Putamen (tissue), 1 donor: ENCODE results near the gene THPO.

ENCODE experiments used
- DNase-seq: peaks from one replicate; pipeline ENCODE4 v3.0.0-alpha.2; 2016; ENCODE audit warnings: low spot score

Gene THPO

GRCh38 chr3:184362668-184363546 lies 15.1 kb downstream of the THPO start:
- DNase-seq, result peak; percentile 94

GRCh38 chr3:184361932-184362667 lies 15.9 kb downstream of the THPO start:
- DNase-seq, result peak; percentile 75

GRCh38 chr3:184361532-184361931 lies 16.5 kb downstream of the THPO start, which contains the start of the genes CLCN2 and POLR2H:
TSS of gene CLCN2 (minus strand) at chr3:184361605. CDS start at chr3:184361479, 126 bp downstream.
TSS of gene POLR2H (plus strand) at chr3:184361710. CDS start at chr3:184363493, 1,783 bp downstream.
- DNase-seq, result peak; percentile 83

- DNase-seq, result no peak
Measured at GRCh38 chr3:184360929-184361531, 17.0 kb downstream of the THPO start.

GRCh38 chr3:184360070-184360928 lies 17.7 kb downstream of the THPO start:
- DNase-seq, result no peak

- DNase-seq, result peak; percentile 83
Measured at GRCh38 chr3:184359610-184360009, 18.4 kb downstream of the THPO start.

GRCh38 chr3:184358921-184359350 lies 19.1 kb downstream of the THPO start:
- DNase-seq, result no peak

- no peak for DNase-seq
Measured at GRCh38 chr3:184358124-184358767, 19.8 kb downstream of the THPO start.

- no peak for DNase-seq
Measured at GRCh38 chr3:184357248-184358123, 20.5 kb downstream of the THPO start.

GRCh38 chr3:184355261-184356040 lies 22.6 kb downstream of the THPO start:
- no peak for DNase-seq

- no peak for DNase-seq
Measured at GRCh38 chr3:184354754-184355153, 23.3 kb downstream of the THPO start.

GRCh38 chr3:184354121-184354728 lies 23.8 kb downstream of the THPO start:
- no peak for DNase-seq

- no peak for DNase-seq
Measured at GRCh38 chr3:184353546-184353941, 24.5 kb downstream of the THPO start.

- no peak for DNase-seq
Measured at GRCh38 chr3:184352897-184353545, 25.0 kb downstream of the THPO start.

- DNase-seq, result no peak
Measured at GRCh38 chr3:184352149-184352785, 25.7 kb downstream of the THPO start.

- DNase-seq, result no peak
Measured at GRCh38 chr3:184351511-184352148, 26.4 kb downstream of the THPO start.

GRCh38 chr3:184350618-184351017 lies 27.4 kb downstream of the THPO start:
- DNase-seq, result no peak
